AG04450 (cell line): ENCODE measurements around the gene MGRN1. TPM values are rescaled to one million over a fixed set of nuclear protein-coding genes. Genes with fewer than 3 reads are reported as not detected.

Experiments used
- CTCF ChIA-PET: fragments of 300-600, 350-600 bp; formaldehyde crosslinking; extraction: SDS; loops from one replicate; lab custom pipeline; 2022; ENCODE audit warnings: antibody characterized with exemption, inconsistent platforms; lab: Charles Lee
- POLR2A ChIA-PET: fragments of 350-600 bp; formaldehyde crosslinking; extraction: SDS; loops from one replicate; lab custom pipeline; 2021; ENCODE audit warnings: antibody characterized with exemption, inconsistent platforms; lab: Yijun Ruan, JAX
- DNase-seq: peaks from one replicate; pipeline ENCODE4 v3.0.0-alpha.2; 2011; ENCODE audit warnings: low read depth, low spot score
- H3K27ac ChIP-seq: one replicate; pipeline ENCODE4 v1.5.1; 2012; ENCODE audit warnings: low read depth, low read length, control low read depth
- H3K27me3 ChIP-seq: one replicate; pipeline ENCODE4 v1.6.0; 2012; ENCODE audit warnings: low read length; ENCODE audit not compliant: control insufficient read depth, insufficient read depth
- H3K4me3 ChIP-seq: 2 replicates; pipeline ENCODE4 v1.5.1; 2011; ENCODE audit warnings: mild to moderate bottlenecking, low read depth, low read length, control low read depth
- H3K9me3 ChIP-seq: 2 replicates; pipeline ENCODE4 v1.5.1; 2012; ENCODE audit warnings: low read length; ENCODE audit not compliant: control insufficient read depth, insufficient read depth
- polyA plus RNA-seq: library from polyadenylated mRNA; depleted of rRNA; stranded (reverse); fragments of >200 nt; gene quantifications from 2 replicates; pipeline ENCODE4 v1.2.3, GENCODE V29; 2011
- TF ChIP-seq, protein P1 (sequence below): IDR thresholded peaks from 2 replicates; pipeline ENCODE4 v1.5.1; 2011; ENCODE audit warnings: low read depth, low read length, control low read depth, inconsistent platforms

MGRN1 gene
- polyA plus RNA-seq, 1 experiment, result 3.4 TPM

DNA sequence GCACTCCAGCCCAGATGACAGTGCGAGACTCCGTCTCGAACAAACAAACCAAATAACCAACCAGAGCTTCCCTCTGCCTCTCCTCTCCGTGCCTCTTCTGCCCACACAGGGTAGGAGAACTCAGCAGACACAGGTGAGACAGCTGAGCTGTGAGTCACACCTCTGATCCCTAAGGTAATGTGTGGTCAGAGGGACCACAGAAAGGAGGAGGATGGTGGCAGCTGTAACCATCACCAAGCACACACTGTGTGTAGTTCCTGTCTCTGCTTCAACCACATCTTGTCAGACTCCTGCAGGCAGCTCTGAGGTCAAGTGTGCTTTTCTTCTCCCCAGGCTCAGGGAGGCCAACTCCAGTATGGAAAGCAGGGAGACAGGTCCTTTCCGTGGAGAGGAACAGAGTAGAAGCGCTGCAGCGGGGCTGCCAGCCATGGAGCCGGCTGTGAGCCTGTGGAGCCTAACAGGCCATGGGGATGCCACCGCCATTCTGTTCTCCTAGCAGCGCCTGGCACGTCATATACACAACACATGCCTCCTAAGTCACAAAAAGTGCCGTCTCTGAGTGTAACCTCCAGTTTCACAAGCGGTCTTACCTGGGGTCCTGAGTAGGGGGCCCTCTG is 75.9 kb downstream of the MGRN1 start:
- H3K27me3 ChIP-seq, result no peaks in the 10 kb centered on the region
- H3K4me3 ChIP-seq, result no peak overlapping the region
- no peaks in the 10 kb centered on the region for H3K9me3 ChIP-seq
- TF ChIP-seq, protein P1, sequence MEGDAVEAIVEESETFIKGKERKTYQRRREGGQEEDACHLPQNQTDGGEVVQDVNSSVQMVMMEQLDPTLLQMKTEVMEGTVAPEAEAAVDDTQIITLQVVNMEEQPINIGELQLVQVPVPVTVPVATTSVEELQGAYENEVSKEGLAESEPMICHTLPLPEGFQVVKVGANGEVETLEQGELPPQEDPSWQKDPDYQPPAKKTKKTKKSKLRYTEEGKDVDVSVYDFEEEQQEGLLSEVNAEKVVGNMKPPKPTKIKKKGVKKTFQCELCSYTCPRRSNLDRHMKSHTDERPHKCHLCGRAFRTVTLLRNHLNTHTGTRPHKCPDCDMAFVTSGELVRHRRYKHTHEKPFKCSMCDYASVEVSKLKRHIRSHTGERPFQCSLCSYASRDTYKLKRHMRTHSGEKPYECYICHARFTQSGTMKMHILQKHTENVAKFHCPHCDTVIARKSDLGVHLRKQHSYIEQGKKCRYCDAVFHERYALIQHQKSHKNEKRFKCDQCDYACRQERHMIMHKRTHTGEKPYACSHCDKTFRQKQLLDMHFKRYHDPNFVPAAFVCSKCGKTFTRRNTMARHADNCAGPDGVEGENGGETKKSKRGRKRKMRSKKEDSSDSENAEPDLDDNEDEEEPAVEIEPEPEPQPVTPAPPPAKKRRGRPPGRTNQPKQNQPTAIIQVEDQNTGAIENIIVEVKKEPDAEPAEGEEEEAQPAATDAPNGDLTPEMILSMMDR, result no peak
- CTCF ChIA-PET, result no interaction called here
- DNase-seq, result no peak
- POLR2A ChIA-PET, result no interaction called here
- H3K27ac ChIP-seq, result no peak overlapping the region

DNA sequence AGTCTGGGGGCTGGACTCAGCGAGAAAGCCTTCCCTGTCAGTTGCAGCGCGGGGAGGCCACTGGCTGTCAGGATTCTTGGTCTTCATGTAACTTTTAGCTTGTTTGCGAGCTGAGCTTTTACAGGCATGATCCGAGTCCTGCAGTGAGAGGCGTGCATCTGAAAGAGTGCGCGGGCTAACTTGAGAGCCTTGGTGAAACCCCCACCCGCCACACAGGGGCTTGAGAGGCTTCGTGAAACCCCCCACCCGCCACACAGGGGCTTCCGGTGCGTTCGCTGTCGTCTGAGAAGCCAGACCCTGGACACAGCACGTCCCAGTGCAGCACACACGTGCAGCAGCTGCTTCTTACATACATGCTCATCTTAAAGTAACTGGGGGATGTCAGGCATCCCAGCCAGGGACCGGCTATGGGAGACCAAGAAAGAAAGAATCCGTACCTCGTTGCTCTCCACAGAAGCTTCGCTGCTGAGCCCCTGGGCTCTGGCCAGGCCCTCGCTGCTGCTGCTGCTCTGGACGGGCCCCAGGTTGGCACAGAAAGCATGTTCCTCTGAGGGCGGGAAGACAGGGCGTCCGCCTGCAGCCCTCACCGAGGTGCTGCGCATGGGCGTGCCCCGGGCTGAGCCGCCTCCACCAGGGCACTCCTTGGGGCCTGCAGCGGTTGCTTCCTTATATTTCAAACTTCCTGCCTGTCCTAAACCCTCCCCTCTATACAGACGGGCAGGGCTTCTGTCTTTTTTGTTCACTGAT is 76.5 kb downstream of the MGRN1 start:
- H3K4me3 ChIP-seq, result no peak overlapping the region
- DNase-seq, result no peak
- H3K9me3 ChIP-seq, result no peaks in the 10 kb centered on the region
- H3K27me3 ChIP-seq, result no peaks in the 10 kb centered on the region
- H3K27ac ChIP-seq, result no peak overlapping the region
- ChIA-PET CTCF (no interaction called here), POLR2A (no interaction called here)
- TF ChIP-seq, protein P1, result no peak

DNA sequence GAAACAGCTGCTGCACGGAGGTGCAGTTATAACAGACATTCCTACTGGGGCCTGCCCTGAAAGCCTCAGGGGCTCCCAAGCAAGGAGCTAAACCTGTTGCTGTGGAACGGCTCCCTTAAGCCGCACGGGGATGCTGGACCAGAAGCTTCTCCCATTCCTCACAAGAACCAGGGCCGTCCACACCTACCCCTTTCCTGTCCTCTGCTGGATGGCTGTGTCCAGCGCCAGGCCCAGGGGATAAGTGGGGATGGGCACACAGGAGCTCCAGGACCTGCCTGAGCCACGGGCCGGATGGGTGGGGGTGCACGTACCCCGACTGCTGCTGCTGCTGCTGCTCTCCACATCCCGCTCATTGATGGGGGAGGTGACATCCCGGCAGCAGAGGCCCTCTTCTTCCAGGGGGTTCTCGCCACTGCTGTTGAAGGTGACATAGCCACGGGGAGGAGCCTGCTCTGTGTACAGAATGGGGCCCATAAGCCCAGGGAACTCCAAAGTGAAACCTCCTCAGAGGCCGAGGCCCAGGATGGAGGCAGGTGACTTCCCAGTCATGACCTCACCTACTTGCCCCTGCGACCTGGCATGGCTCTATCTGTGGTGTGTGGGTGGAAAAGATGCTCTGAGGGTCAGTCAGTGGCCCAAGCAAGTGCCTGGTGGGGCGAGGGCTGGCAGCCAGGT is 77.3 kb downstream of the MGRN1 start:
- POLR2A ChIA-PET, result interaction anchor here (0.5 kb wide), 1 partner anchor 71 kb away, joined by 3 read pairs; no protein-coding TSS in a partner anchor
- CTCF ChIA-PET, result no interaction called here

DNA sequence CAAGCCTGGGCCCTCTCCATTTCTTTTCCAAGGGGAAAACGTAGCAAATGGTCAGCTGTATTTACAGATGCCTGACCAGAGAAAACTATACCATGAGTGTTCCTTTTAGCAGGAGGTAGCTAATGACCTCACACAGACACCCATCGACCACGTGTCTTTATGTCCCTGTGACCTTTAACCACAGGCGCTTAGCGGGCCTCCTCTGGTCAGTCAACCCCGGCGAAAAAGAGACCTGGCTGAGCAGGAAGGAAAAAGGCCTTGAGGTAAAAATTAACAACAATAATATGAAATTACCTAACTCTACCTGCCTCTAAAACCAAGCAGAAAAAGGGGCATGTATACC is 77.8 kb downstream of the MGRN1 start:
- no peak for DNase-seq
- ChIA-PET POLR2A (no interaction called here), CTCF (no interaction called here)
- no peaks in the 10 kb centered on the region for H3K27me3 ChIP-seq
- TF ChIP-seq, protein P1, result no peak
- H3K4me3 ChIP-seq, result no peak overlapping the region
- no peak overlapping the region for H3K27ac ChIP-seq
- no peaks in the 10 kb centered on the region for H3K9me3 ChIP-seq

More for the DNA sequence above, 77.3 kb downstream of the MGRN1 start:
- DNase-seq, result no peak
- H3K27me3 ChIP-seq, result no peaks in the 10 kb centered on the region
- TF ChIP-seq, protein P1, result no peak
- no peak overlapping the region for H3K27ac ChIP-seq
- H3K4me3 ChIP-seq, result no peak overlapping the region
- H3K9me3 ChIP-seq, result no peaks in the 10 kb centered on the region

DNA sequence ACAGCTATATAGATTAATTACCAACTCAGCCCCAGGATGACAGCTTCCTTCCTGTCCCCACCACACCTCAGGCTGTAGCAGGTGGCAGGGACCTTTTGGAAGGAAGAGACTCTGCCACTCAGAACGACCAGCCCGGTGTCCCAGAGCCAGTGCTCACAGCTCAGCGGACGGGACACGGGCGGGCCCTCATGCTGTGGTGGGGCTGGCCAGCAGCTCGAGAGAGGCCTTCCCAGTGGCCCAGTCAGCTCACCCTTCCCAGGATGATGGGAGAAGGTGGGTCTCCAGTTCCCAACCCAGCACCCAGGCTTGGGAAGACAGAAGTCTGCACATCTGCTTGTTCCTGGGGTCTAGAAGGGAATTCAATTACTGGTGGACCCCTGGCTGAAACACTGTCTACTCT is 79.3 kb downstream of the MGRN1 start:
- no peak overlapping the region for H3K27ac ChIP-seq
- H3K4me3 ChIP-seq, result no peak overlapping the region
- POLR2A ChIA-PET, result no interaction called here
- DNase-seq, result no peak
- no peaks in the 10 kb centered on the region for H3K27me3 ChIP-seq
- CTCF ChIA-PET, result interaction anchor here (0.6 kb wide), 1 partner anchor 9 kb away, joined by 3 read pairs; no protein-coding TSS in a partner anchor
- TF ChIP-seq, protein P1, result no peak
- no peaks in the 10 kb centered on the region for H3K9me3 ChIP-seq
